Breast epithelium (tissue), 3 donors: ENCODE measurements around the gene CCDC106.

Source experiments
- POLR2A ChIP-seq: fragments of 450-650 bp; IDR thresholded peaks from one replicate; pipeline ENCODE4 v1.6.1; 2016; ENCODE audit warnings: antibody characterized with exemption, mild to moderate bottlenecking, moderate library complexity
- POLR2AphosphoS5 ChIP-seq, 3 donors: sonication (generic); formaldehyde crosslinking; IDR thresholded peaks; one replicate each; pipeline ENCODE4 v1.6.1; 2017; ENCODE audit warnings: antibody characterized with exemption in 3 of 3

DNA sequence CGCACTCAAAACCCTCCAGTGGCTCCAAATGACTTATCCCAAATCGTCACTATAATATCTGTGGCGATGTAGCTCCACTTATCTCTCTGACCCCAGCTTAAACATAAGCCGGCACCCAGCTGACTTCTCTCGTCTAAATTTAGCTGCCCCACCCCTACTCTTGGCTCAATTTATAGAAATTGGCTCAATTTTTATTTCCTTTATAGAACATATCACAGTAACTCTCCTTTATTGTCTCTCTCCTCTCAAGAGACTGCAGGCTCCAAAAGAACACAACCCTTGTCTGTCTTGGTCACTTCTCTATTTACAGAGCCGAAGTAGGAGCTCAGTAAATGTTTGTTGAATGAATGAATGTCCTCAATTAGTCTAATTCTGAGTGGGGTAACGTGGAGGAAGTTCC lies 24.5 kb upstream of the CCDC106 start:
- no peak for TF ChIP-seq POLR2AphosphoS5 (IDR thresholded peaks at IDR 0.05)
- no peak for TF ChIP-seq POLR2A
